ENCODE results near the gene CNTNAP2. TPM values are rescaled to one million over a fixed set of nuclear protein-coding genes. Genes with fewer than 3 reads are reported as not detected.

Gene CNTNAP2
- polyA plus RNA-seq, 1 experiment, result not detected

DNA sequence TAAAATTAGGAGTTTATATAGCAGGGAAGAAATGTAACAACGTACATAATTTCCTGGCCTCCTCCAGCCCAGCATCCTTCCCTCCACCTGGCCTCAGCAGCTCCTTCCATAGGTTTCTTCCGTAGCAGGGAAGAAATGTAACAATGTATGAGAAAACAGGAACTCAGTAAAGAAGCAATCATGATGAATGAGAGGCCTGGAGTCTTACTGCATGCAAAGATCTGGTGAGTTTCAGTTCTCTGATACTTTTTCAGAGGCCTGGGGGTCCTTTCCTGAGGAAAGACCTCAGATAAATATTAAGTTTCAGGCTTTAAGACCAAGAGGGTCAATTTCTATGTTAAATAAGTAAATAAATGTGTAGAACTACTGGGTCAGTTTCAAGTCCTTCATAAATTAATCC lies 2318.3 kb downstream of the CNTNAP2 start:
- no peak overlapping the region for H3K4me3 ChIP-seq (ENCODE audit: low read depth, low read length)
- DNase-seq (ENCODE audit: low read depth), result no peak
- CTCF ChIA-PET, result no interaction called here
- H3K27me3 ChIP-seq (ENCODE audit: control insufficient read depth, insufficient read depth, low read length), result no peaks in the 10 kb centered on the region
- TF ChIP-seq, protein P1, sequence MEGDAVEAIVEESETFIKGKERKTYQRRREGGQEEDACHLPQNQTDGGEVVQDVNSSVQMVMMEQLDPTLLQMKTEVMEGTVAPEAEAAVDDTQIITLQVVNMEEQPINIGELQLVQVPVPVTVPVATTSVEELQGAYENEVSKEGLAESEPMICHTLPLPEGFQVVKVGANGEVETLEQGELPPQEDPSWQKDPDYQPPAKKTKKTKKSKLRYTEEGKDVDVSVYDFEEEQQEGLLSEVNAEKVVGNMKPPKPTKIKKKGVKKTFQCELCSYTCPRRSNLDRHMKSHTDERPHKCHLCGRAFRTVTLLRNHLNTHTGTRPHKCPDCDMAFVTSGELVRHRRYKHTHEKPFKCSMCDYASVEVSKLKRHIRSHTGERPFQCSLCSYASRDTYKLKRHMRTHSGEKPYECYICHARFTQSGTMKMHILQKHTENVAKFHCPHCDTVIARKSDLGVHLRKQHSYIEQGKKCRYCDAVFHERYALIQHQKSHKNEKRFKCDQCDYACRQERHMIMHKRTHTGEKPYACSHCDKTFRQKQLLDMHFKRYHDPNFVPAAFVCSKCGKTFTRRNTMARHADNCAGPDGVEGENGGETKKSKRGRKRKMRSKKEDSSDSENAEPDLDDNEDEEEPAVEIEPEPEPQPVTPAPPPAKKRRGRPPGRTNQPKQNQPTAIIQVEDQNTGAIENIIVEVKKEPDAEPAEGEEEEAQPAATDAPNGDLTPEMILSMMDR (IDR thresholded peaks at IDR 0.05; ENCODE audit: insufficient read depth, low read depth, low read length), result no peak
- POLR2A ChIA-PET, result no interaction called here
- no peaks in the 10 kb centered on the region for H3K36me3 ChIP-seq (ENCODE audit: control insufficient read depth, insufficient read depth, low read length)

GRCh38 chr7:148435715-148436114 lies 2319.1 kb downstream of the CNTNAP2 start:
- ChIA-PET POLR2A (no interaction called here), CTCF (no interaction called here)
- H3K36me3 ChIP-seq (ENCODE audit: control insufficient read depth, insufficient read depth, low read length), result no peaks in the 10 kb centered on the region
- no peak for DNase-seq (ENCODE audit: low read depth)
- no peak overlapping the region for H3K4me3 ChIP-seq (ENCODE audit: low read depth, low read length)
- no peaks in the 10 kb centered on the region for H3K27me3 ChIP-seq (ENCODE audit: control insufficient read depth, insufficient read depth, low read length)
- TF ChIP-seq, protein P1 (IDR thresholded peaks at IDR 0.05; ENCODE audit: insufficient read depth, low read depth, low read length), result no peak

GRCh38 chr7:148436135-148436534 lies 2319.5 kb downstream of the CNTNAP2 start:
- POLR2A ChIA-PET, result no interaction called here
- no peak for DNase-seq (ENCODE audit: low read depth)
- CTCF ChIA-PET, result no interaction called here
- TF ChIP-seq, protein P1 (IDR thresholded peaks at IDR 0.05; ENCODE audit: insufficient read depth, low read depth, low read length), result no peak
- Histone ChIP-seq H3K27me3 (ENCODE audit: control insufficient read depth, insufficient read depth, low read length) (no peaks in the 10 kb centered on the region), H3K4me3 (ENCODE audit: low read depth, low read length) (no peak overlapping the region), H3K36me3 (ENCODE audit: control insufficient read depth, insufficient read depth, low read length) (no peaks in the 10 kb centered on the region)

DNA sequence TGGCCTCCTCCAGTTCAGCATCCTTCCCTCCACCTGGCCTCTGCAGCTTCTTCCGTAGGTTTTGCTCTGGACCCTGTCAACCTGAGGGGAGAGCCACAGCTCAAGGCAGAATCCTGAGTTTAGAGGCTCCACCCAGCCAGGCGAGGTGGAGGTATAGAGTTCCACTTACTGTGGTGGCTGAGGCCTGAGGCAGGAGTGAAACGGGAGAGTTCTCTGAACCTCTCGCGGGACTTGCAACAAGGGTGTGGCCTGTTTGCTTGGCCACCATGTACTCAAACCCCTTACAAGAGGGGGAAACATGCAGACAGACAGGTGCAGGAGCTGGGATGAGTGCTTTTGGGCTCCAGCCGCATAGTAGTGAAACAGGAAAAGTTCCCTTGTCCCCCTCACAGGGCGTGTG lies 2320.0 kb downstream of the CNTNAP2 start:
- POLR2A ChIA-PET, result no interaction called here
- TF ChIP-seq, protein P1 (IDR thresholded peaks at IDR 0.05; ENCODE audit: insufficient read depth, low read depth, low read length), result no peak
- Histone ChIP-seq H3K27me3 (ENCODE audit: control insufficient read depth, insufficient read depth, low read length) (no peaks in the 10 kb centered on the region), H3K4me3 (ENCODE audit: low read depth, low read length) (no peak overlapping the region), H3K36me3 (ENCODE audit: control insufficient read depth, insufficient read depth, low read length) (no peaks in the 10 kb centered on the region)
- CTCF ChIA-PET, result no interaction called here
- DNase-seq (ENCODE audit: low read depth), result no peak

- Histone ChIP-seq H3K36me3 (ENCODE audit: control insufficient read depth, insufficient read depth, low read length) (no peaks in the 10 kb centered on the region), H3K27me3 (ENCODE audit: control insufficient read depth, insufficient read depth, low read length) (no peaks in the 10 kb centered on the region), H3K4me3 (ENCODE audit: low read depth, low read length) (no peak overlapping the region)
- TF ChIP-seq, protein P1 (IDR thresholded peaks at IDR 0.05; ENCODE audit: insufficient read depth, low read depth, low read length), result no peak
- no peak for DNase-seq (ENCODE audit: low read depth)
- ChIA-PET POLR2A (no interaction called here), CTCF (no interaction called here)
These were observed 2320.4 kb downstream of the CNTNAP2 start for GRCh38 chr7:148437043-148437442.

All from BJ (cell line).